ENCODE measurements around the gene ERG. TPM values are rescaled to one million over a fixed set of nuclear protein-coding genes. Genes with fewer than 3 reads are reported as not detected.

Gene ERG
- total and polyA plus RNA-seq, 2 of the 13 experiments (the other 11 are each of a cell fraction or from before 2014, with no cell fraction given): not detected

DNA sequence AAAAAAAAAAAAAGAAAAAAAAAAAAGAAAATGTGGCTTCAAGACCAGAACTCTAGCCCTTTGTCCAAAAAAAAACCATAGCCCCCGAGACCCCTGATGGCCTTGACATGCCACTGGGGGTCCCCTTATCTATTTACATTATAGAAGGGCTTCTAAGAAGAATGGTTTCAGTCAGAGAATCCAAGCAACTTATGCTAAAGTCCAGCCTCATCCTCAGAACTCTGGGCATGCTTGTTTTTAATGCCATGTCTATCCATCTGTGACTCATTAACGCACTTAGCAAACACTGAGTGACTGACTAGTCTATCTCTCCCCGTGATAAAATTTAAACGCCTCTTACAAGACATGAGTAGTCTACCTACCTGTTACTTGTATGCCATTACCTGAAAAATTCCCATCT, 29.3 kb downstream of the ERG start (continued):
- TF ChIP-seq, protein P1, sequence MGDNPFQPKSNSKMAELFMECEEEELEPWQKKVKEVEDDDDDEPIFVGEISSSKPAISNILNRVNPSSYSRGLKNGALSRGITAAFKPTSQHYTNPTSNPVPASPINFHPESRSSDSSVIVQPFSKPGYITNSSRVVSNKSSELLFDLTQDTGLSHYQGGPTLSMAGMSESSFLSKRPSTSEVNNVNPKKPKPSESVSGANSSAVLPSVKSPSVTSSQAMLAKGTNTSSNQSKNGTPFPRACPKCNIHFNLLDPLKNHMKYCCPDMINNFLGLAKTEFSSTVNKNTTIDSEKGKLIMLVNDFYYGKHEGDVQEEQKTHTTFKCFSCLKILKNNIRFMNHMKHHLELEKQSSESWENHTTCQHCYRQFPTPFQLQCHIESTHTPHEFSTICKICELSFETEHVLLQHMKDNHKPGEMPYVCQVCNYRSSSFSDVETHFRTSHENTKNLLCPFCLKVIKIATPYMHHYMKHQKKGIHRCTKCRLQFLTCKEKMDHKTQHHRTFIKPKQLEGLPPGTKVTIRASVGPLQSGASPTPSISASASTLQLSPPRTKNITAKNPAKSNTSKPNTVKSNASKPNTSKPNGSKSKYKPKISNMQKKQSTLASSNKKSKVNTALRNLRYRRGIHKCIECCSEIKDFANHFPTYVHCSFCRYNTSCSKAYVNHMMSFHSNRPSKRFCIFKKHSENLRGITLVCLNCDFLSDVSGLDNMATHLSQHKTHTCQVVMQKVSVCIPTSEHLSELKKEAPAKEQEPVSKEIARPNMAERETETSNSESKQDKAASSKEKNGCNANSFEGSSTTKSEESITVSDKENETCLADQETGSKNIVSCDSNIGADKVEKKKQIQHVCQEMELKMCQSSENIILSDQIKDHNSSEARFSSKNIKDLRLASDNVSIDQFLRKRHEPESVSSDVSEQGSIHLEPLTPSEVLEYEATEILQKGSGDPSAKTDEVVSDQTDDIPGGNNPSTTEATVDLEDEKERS (CRISPR knock-in tag; IDR thresholded peaks at IDR 0.05): 0 out of 2 replicates have a peak, but pooled peaks have one; percentile 36
- TF ChIP-seq, protein P2, sequence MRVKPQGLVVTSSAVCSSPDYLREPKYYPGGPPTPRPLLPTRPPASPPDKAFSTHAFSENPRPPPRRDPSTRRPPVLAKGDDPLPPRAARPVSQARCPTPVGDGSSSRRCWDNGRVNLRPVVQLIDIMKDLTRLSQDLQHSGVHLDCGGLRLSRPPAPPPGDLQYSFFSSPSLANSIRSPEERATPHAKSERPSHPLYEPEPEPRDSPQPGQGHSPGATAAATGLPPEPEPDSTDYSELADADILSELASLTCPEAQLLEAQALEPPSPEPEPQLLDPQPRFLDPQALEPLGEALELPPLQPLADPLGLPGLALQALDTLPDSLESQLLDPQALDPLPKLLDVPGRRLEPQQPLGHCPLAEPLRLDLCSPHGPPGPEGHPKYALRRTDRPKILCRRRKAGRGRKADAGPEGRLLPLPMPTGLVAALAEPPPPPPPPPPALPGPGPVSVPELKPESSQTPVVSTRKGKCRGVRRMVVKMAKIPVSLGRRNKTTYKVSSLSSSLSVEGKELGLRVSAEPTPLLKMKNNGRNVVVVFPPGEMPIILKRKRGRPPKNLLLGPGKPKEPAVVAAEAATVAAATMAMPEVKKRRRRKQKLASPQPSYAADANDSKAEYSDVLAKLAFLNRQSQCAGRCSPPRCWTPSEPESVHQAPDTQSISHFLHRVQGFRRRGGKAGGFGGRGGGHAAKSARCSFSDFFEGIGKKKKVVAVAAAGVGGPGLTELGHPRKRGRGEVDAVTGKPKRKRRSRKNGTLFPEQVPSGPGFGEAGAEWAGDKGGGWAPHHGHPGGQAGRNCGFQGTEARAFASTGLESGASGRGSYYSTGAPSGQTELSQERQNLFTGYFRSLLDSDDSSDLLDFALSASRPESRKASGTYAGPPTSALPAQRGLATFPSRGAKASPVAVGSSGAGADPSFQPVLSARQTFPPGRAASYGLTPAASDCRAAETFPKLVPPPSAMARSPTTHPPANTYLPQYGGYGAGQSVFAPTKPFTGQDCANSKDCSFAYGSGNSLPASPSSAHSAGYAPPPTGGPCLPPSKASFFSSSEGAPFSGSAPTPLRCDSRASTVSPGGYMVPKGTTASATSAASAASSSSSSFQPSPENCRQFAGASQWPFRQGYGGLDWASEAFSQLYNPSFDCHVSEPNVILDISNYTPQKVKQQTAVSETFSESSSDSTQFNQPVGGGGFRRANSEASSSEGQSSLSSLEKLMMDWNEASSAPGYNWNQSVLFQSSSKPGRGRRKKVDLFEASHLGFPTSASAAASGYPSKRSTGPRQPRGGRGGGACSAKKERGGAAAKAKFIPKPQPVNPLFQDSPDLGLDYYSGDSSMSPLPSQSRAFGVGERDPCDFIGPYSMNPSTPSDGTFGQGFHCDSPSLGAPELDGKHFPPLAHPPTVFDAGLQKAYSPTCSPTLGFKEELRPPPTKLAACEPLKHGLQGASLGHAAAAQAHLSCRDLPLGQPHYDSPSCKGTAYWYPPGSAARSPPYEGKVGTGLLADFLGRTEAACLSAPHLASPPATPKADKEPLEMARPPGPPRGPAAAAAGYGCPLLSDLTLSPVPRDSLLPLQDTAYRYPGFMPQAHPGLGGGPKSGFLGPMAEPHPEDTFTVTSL (CRISPR knock-in tag; IDR thresholded peaks at IDR 0.05; ENCODE audit: borderline replicate concordance): peak; percentile 48; the same call in 1 of the 2 replicates
- TF ChIP-seq FOXP1 (IDR thresholded peaks at IDR 0.05) (no peak), FOXP1 (CRISPR knock-in tag; IDR thresholded peaks at IDR 0.05) (peak; percentile 15; the same call in 1 of the 2 replicates), U2AF2 (IDR thresholded peaks at IDR 0.05; ENCODE audit: low read depth, low read length) (no peak), ISL2 (CRISPR knock-in tag; IDR thresholded peaks at IDR 0.05) (peak; percentile 41; the same call in 1 of the 2 replicates), EP300 (IDR thresholded peaks at IDR 0.05; ENCODE audit: low read depth in 2 of 2, low read length in 2 of 2) (peak in 1 of 2 experiments; percentile 39; a peak in 2 of 4 replicates), EP300 (CRISPR knock-in tag; IDR thresholded peaks at IDR 0.05; ENCODE audit: borderline replicate concordance) (no peak), NBN (conservative IDR thresholded peaks at IDR 0.05) (no peak), HNF4G (IDR thresholded peaks at IDR 0.05; ENCODE audit: borderline replicate concordance, low read depth, low read length) (peak; percentile 23; the same call in 1 of the 2 replicates), HNF4G (CRISPR knock-in tag; IDR thresholded peaks at IDR 0.05; ENCODE audit: borderline replicate concordance, low read depth) (no peak), IRX3 (CRISPR knock-in tag; IDR thresholded peaks at IDR 0.05; ENCODE audit: borderline replicate concordance, low read depth) (no peak), ZNF331 (CRISPR knock-in tag; IDR thresholded peaks at IDR 0.05) (0 out of 2 replicates have a peak, but pooled peaks have one; percentile 12), MIXL1 (CRISPR knock-in tag; IDR thresholded peaks at IDR 0.05) (0 out of 2 replicates have a peak, but pooled peaks have one; percentile 37), NCOR1 (IDR thresholded peaks at IDR 0.05; ENCODE audit: borderline replicate concordance, low read length) (no peak), ZBTB21 (CRISPR knock-in tag; IDR thresholded peaks at IDR 0.05) (no peak), HDAC1 (CRISPR knock-in tag; IDR thresholded peaks at IDR 0.05) (0 out of 2 replicates have a peak, but pooled peaks have one; percentile 26), SCMH1 (CRISPR knock-in tag; IDR thresholded peaks at IDR 0.05; ENCODE audit: borderline replicate concordance) (no peak), LCORL (IDR thresholded peaks at IDR 0.05) (no peak), LCORL (CRISPR knock-in tag; IDR thresholded peaks at IDR 0.05) (no peak), ZKSCAN1 (IDR thresholded peaks at IDR 0.05; ENCODE audit: low read length) (no peak), FOXM1 (CRISPR knock-in tag; IDR thresholded peaks at IDR 0.05) (no peak)
- TF ChIP-seq, protein P3, sequence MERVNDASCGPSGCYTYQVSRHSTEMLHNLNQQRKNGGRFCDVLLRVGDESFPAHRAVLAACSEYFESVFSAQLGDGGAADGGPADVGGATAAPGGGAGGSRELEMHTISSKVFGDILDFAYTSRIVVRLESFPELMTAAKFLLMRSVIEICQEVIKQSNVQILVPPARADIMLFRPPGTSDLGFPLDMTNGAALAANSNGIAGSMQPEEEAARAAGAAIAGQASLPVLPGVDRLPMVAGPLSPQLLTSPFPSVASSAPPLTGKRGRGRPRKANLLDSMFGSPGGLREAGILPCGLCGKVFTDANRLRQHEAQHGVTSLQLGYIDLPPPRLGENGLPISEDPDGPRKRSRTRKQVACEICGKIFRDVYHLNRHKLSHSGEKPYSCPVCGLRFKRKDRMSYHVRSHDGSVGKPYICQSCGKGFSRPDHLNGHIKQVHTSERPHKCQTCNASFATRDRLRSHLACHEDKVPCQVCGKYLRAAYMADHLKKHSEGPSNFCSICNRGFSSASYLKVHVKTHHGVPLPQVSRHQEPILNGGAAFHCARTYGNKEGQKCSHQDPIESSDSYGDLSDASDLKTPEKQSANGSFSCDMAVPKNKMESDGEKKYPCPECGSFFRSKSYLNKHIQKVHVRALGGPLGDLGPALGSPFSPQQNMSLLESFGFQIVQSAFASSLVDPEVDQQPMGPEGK (CRISPR knock-in tag; IDR thresholded peaks at IDR 0.05): peak; percentile 42; the same call in 1 of the 2 replicates

All from HepG2 (cell line).